K562 (cell line): ENCODE measurements around the gene PTPRG. TPM values are rescaled to one million over a fixed set of nuclear protein-coding genes. Genes with fewer than 3 reads are reported as not detected.

ENCODE experiments used
- ATAC-seq: fragments of 200-7000 bp; cut with Tn5 transposase; 3 replicates; pipeline ENCODE4 v1.9.1; 2020; ENCODE audit warnings: moderate library complexity
- BruUV-seq: library from RNA; stranded (reverse); fragments of 400-500 nt; replicated peaks from 2 replicates; lab custom pipeline; 2021; lab: Mats Ljungman, UMichigan
- CTCF ChIA-PET: fragments of 300-600 bp; formaldehyde crosslinking; extraction: SDS; loops from one replicate; lab custom pipeline; 2021; ENCODE audit warnings: low intra/inter-chr PET ratio; lab: Yijun Ruan, JAX
- POLR2A ChIA-PET: fragments of 300-600, 350-650 bp; sonication (Branson Sonifier 250); formaldehyde crosslinking; extraction: SDS; loops from one replicate; lab custom pipeline; 2021; ENCODE audit warnings: antibody characterized with exemption, inconsistent platforms; lab: Yijun Ruan, JAX
- DNase-seq, 4 experiments: peaks; one replicate each; pipeline versions ENCODE4 v3.0.0 to v3.0.0-alpha.2; 2011 to 2018; ENCODE audit warnings: low spot score in 3 of 4, mixed read lengths in 3 of 4; ENCODE audit errors: extremely low read depth in 1 of 4
- FAIRE-seq: peaks from 2 replicates; lab custom pipeline; 2011; peaks lifted over from hg19 to GRCh38; lab: Jason Lieb, UNC
- H2AFZ ChIP-seq: 2 replicates; pipeline ENCODE4 v1.6.0; 2011; ENCODE audit warnings: low read depth, low read length, control low read depth, inconsistent platforms
- H3K27ac ChIP-seq: fragments of 200-600 bp; 3 replicates; pipeline ENCODE4 v1.8.0; 2011; ENCODE audit warnings: low read depth, mild to moderate bottlenecking, control low read depth, inconsistent platforms, low read length, moderate library complexity, mixed read lengths; ENCODE audit errors: extremely low read depth
- H3K27me3 ChIP-seq, 2 experiments: fragments of 300-600 bp in 1 of 2; 2 replicates in 1 of 2; 3 replicates in 1 of 2; pipeline versions ENCODE4 v1.6.0 to v1.8.0; 2011; ENCODE audit warnings: inconsistent platforms in 2 of 2, low read length in 2 of 2, mild to moderate bottlenecking in 1 of 2, mixed read lengths in 1 of 2, moderate library complexity in 1 of 2; ENCODE audit not compliant: control insufficient read depth in 2 of 2, insufficient read depth in 2 of 2
- H3K36me3 ChIP-seq: fragments of 300-600 bp; 3 replicates; pipeline ENCODE4 v1.8.0; 2011; ENCODE audit warnings: mild to moderate bottlenecking, low read length, inconsistent platforms; ENCODE audit not compliant: control insufficient read depth, insufficient read depth
- H3K4me1 ChIP-seq, 2 experiments: fragments of 200-600 bp in 1 of 2; replicated peaks in 1 of 2; 2 replicates in 1 of 2; 3 replicates in 1 of 2; pipeline versions ENCODE4 v1.5.1 to v1.8.0; 2011; ENCODE audit warnings: inconsistent platforms in 2 of 2, low read length in 2 of 2, mild to moderate bottlenecking in 1 of 2, mixed read lengths in 1 of 2, moderate library complexity in 1 of 2; ENCODE audit not compliant: control insufficient read depth in 2 of 2, insufficient read depth in 2 of 2
- H3K4me2 ChIP-seq: 2 replicates; pipeline ENCODE4 v1.6.1; 2011; ENCODE audit warnings: low read length, control low read depth, inconsistent platforms, mixed read lengths; ENCODE audit not compliant: insufficient read depth
- H3K4me3 ChIP-seq: fragments of 200-600 bp; sonication (generic), shearing (Covaris generic); 2 replicates; pipeline ENCODE4 v1.5.1; 2016; ENCODE audit warnings: control low read depth, inconsistent platforms
- H3K79me2 ChIP-seq: fragments of 200-600 bp; 3 replicates; pipeline ENCODE4 v1.8.0; 2011; ENCODE audit warnings: low read length, inconsistent platforms; ENCODE audit not compliant: control insufficient read depth, insufficient read depth
- H3K9ac ChIP-seq, 2 experiments: 2 replicates each; pipeline versions ENCODE4 v1.6.0 to v1.6.1; 2011; ENCODE audit warnings: low read depth in 2 of 2, low read length in 2 of 2, control low read depth in 1 of 2, inconsistent platforms in 1 of 2, mild to moderate bottlenecking in 1 of 2, mixed read lengths in 1 of 2; ENCODE audit not compliant: insufficient read depth in 1 of 2
- H3K9me1 ChIP-seq: one replicate; pipeline ENCODE4 v1.6.0; 2011; ENCODE audit warnings: inconsistent platforms, mild to moderate bottlenecking, low read length, moderate library complexity; ENCODE audit not compliant: control insufficient read depth, insufficient read depth
- H3K9me3 ChIP-seq: replicated peaks from 2 replicates; pipeline ENCODE4 v1.5.1; 2011; ENCODE audit warnings: low read depth, low read length, inconsistent platforms; ENCODE audit not compliant: control insufficient read depth, insufficient read depth
- H4K20me1 ChIP-seq: replicated peaks from 2 replicates; pipeline ENCODE4 v1.6.1; 2011; ENCODE audit warnings: low read length, inconsistent platforms, mixed read lengths; ENCODE audit not compliant: control insufficient read depth, insufficient read depth
- ATF1 ChIP-seq, 2 experiments: fragments of 450-650 bp in 1 of 2; IDR thresholded peaks; 2 replicates each; pipeline ENCODE4 v1.6.1; 2016; ENCODE audit warnings: missing compliant biosample characterization in 1 of 2, missing genetic modification characterization in 1 of 2
- FOS ChIP-seq: IDR thresholded peaks from 3 replicates; pipeline ENCODE4 v1.6.1; 2011; ENCODE audit not compliant: insufficient read length; ENCODE audit errors: extremely low read depth
- GABPB2 ChIP-seq: fragments of 250-450 bp; sonication (Bioruptor Pico); conservative IDR thresholded peaks from 2 replicates; pipeline ENCODE4 v1.5.1; 2021; ENCODE audit warnings: mild to moderate bottlenecking
- HDGF ChIP-seq: fragments of 450-650 bp; IDR thresholded peaks from 2 replicates; pipeline ENCODE4 v1.6.1; 2016
- HEY1 ChIP-seq: fragments of 250-450 bp; sonication (Bioruptor Pico); IDR thresholded peaks from 2 replicates; pipeline ENCODE4 v1.5.0; 2020; ENCODE audit warnings: mild to moderate bottlenecking, moderate library complexity, borderline replicate concordance
- IRF2 ChIP-seq: sonication (generic); formaldehyde crosslinking; IDR thresholded peaks from 2 replicates; pipeline ENCODE4 v1.8.1; 2022; ENCODE audit warnings: mild to moderate bottlenecking, missing genetic modification reagents
- MCM3 ChIP-seq: fragments of 450-650 bp; IDR thresholded peaks from 2 replicates; pipeline ENCODE4 v1.6.1; 2016
- PHB ChIP-seq: fragments of 250-450 bp; sonication (Bioruptor Pico); IDR thresholded peaks from 2 replicates; pipeline ENCODE4 v1.5.0; 2021
- POLR2G ChIP-seq: fragments of 200-400 bp; formaldehyde crosslinking; IDR thresholded peaks from 2 replicates; pipeline ENCODE4 v1.6.1; 2017; ENCODE audit warnings: low read depth, mild to moderate bottlenecking, antibody characterized with exemption, low read length, moderate library complexity
- PURB ChIP-seq: sonication (generic); formaldehyde crosslinking; IDR thresholded peaks from 2 replicates; pipeline ENCODE4 v1.9.0; 2021; ENCODE audit warnings: low read depth, mild to moderate bottlenecking, missing genetic modification reagents
- RBM14 ChIP-seq: fragments of 200-400 bp; formaldehyde crosslinking; IDR thresholded peaks from 2 replicates; pipeline ENCODE4 v1.6.1; 2018; ENCODE audit warnings: low read depth, mild to moderate bottlenecking, low read length, moderate library complexity, borderline replicate concordance; ENCODE audit not compliant: insufficient read depth
- SMAD1 ChIP-seq: fragments of 150-350 bp; IDR thresholded peaks from 2 replicates; pipeline ENCODE4 v1.6.1; 2014; ENCODE audit warnings: low read length, low read depth; ENCODE audit not compliant: partially characterized antibody
- TCF3 ChIP-seq: sonication (generic); formaldehyde crosslinking; IDR thresholded peaks from 2 replicates; pipeline ENCODE4 v1.4.0; 2020; ENCODE audit warnings: mild to moderate bottlenecking, missing genetic modification reagents
- TEAD2 ChIP-seq: fragments of 450-650 bp; IDR thresholded peaks from 2 replicates; pipeline ENCODE4 v1.6.1; 2016; ENCODE audit warnings: missing genetic modification characterization, control low read depth, missing compliant biosample characterization
- TRIM28 ChIP-seq: fragments of 450-650 bp; IDR thresholded peaks from 2 replicates; pipeline ENCODE4 v1.6.1; 2017
- ZNF143 ChIP-seq: sonication (generic); formaldehyde crosslinking; IDR thresholded peaks from 2 replicates; pipeline ENCODE4 v1.9.0; 2022; ENCODE audit warnings: mild to moderate bottlenecking, missing genetic modification reagents
- ZNF347 ChIP-seq: fragments of 450-650 bp; formaldehyde crosslinking; IDR thresholded peaks from 2 replicates; pipeline ENCODE4 v1.4.0; 2020; ENCODE audit warnings: low read depth, mild to moderate bottlenecking, moderate library complexity
- ZNF41 ChIP-seq: fragments of 250-450 bp; sonication (Bioruptor Pico); conservative IDR thresholded peaks from 2 replicates; pipeline ENCODE4 v1.4.0; 2020; ENCODE audit warnings: mild to moderate bottlenecking
- ZNF780A ChIP-seq: fragments of 250-450 bp; sonication (Bioruptor Pico); IDR thresholded peaks from 2 replicates; pipeline ENCODE4 v1.5.0; 2021; ENCODE audit warnings: mild to moderate bottlenecking
- WGBS: fragments of 100-300 bp; shearing (Covaris generic); methylation state at CpG from one replicate; pipeline ENCODE4 v1.1.6; 2016; ENCODE audit warnings: low coverage, mixed read lengths; ENCODE audit not compliant: insufficient coverage; ENCODE audit errors: missing lambda C conversion rate; 5-methylcytosine and 5-hydroxymethylcytosine counted together
- in situ Hi-C: fragments of 300-500 bp; cut with MboI; formaldehyde crosslinking; loops from 4 replicates; pipeline ENCODE4 v1.15.0; 2018; ENCODE audit warnings: inconsistent platforms, mixed read lengths
- intact Hi-C: fragments of 100-400 bp; cut with micrococcal nuclease; formaldehyde crosslinking; loops from 2 replicates; pipeline ENCODE4 v1.14.2; 2022
- polyA plus RNA-seq, 8 experiments: library from polyadenylated mRNA; depleted of rRNA in 4 of 8; stranded (reverse) in 5 of 8; unstranded in 3 of 8; fragments of >200 nt; fragmentation: Nextera tagmentation in 2 of 8; fragmentation: Illumina TruSeq in 1 of 8; extraction: Ambion mirVana in 2 of 8; extraction: Trizol in 1 of 8; gene quantifications; 2 replicates each; pipeline versions ENCODE4 v1.2.1 to v1.2.3, GENCODE V29; 2011 to 2014; ENCODE audit warnings: inconsistent platforms in 1 of 8, missing spikeins in 1 of 8
- total RNA-seq, 7 experiments: library from RNA; depleted of rRNA in 6 of 7; stranded (reverse); fragments of >200 nt in 6 of 7; fragmentation: Illumina TruSeq in 2 of 7; extraction: Trizol in 2 of 7; gene quantifications; 2 replicates each; pipeline versions ENCODE4 v1.2.1 to v1.2.3, GENCODE V29; 2011 to 2021; ENCODE audit warnings: low replicate concordance in 1 of 7
- TF ChIP-seq, protein P1 (sequence below): sonication (generic); formaldehyde crosslinking; IDR thresholded peaks from 2 replicates; pipeline ENCODE4 v1.8.1; 2023; ENCODE audit warnings: mild to moderate bottlenecking, missing genetic modification reagents

Gene PTPRG
- total and polyA plus RNA-seq, 9 of the 15 experiments (the other 6 are each of a cell fraction or from before 2014, with no cell fraction given), result 0.16 TPM; not detected in 8

DNA sequence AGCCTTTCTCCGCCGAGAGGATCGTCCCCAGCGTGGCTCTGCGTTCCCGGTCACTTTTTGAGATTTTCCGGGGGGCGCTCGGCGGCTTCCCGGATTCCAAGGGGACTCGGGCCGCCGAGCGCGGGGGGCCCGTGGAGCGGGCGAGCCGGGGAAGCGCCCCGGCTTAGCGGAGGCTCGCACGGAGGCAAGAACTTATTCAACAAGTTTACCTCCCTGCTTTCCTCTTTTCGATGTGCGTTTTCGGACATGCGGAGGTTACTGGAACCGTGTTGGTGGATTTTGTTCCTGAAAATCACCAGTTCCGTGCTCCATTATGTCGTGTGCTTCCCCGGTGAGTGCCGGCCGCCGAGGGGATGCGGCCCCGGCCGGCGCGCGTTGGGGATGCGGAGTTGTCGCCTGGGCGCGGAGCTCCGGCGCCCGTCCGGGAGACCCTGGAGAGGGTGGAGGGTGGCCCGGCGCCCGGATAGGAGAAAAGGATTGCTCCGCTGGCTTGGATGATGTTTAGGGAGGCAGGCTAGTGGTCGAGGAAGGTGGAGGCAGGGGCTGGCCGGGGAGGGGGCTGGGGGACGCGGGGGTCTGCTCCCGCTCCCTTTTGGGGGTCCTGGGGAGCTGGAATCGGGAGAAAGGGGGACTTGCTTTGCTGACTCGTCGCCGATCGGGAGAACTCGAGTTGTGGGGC lies 810 bp downstream of the PTPRG start (continued):
- TF ChIP-seq FOS (no peak), TRIM28 (no peak), ZNF780A (CRISPR knock-in tag) (no peak), GABPB2 (CRISPR knock-in tag) (no peak), PHB (CRISPR knock-in tag) (no peak), ZNF41 (CRISPR knock-in tag) (no peak), TCF3 (no peak)
- TF ChIP-seq, protein P1, sequence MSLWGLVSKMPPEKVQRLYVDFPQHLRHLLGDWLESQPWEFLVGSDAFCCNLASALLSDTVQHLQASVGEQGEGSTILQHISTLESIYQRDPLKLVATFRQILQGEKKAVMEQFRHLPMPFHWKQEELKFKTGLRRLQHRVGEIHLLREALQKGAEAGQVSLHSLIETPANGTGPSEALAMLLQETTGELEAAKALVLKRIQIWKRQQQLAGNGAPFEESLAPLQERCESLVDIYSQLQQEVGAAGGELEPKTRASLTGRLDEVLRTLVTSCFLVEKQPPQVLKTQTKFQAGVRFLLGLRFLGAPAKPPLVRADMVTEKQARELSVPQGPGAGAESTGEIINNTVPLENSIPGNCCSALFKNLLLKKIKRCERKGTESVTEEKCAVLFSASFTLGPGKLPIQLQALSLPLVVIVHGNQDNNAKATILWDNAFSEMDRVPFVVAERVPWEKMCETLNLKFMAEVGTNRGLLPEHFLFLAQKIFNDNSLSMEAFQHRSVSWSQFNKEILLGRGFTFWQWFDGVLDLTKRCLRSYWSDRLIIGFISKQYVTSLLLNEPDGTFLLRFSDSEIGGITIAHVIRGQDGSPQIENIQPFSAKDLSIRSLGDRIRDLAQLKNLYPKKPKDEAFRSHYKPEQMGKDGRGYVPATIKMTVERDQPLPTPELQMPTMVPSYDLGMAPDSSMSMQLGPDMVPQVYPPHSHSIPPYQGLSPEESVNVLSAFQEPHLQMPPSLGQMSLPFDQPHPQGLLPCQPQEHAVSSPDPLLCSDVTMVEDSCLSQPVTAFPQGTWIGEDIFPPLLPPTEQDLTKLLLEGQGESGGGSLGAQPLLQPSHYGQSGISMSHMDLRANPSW (CRISPR knock-in tag), result no peak

GRCh38 chr3:61562721-61563312 lies 1.4 kb downstream of the PTPRG start:
- no peak overlapping the region for H3K4me3 ChIP-seq
- in situ Hi-C loops, result no loop called here
- no peak for ATAC-seq
- 0 out of 5 replicates have a peak, but pooled peaks cover 0 to 4% of the 10 kb centered on the region in 2 experiments for H3K4me1 ChIP-seq
- no peaks in the 10 kb centered on the region for H3K9me3 ChIP-seq
- DNase-seq, result no peak
- BruUV-seq, result no TSS peak
- H3K27ac ChIP-seq, result no peak overlapping the region
- no peaks in the 10 kb centered on the region for H3K36me3 ChIP-seq
- H3K9ac ChIP-seq, result no peak overlapping the region
- WGBS, result 10% methylated on average over 6 of the region's 44 CpGs
- 0 out of 5 replicates have a peak, but pooled peaks cover 0 to 5% of the 10 kb centered on the region in 2 experiments for H3K27me3 ChIP-seq
- FAIRE-seq, result no peak
- no peaks in the 10 kb centered on the region for H3K9me1 ChIP-seq
- no peaks in the 10 kb centered on the region for H4K20me1 ChIP-seq
- CTCF ChIA-PET, result no interaction called here
- intact Hi-C loops, result no loop called here
- H2AFZ ChIP-seq, result no peak overlapping the region
- no peaks in the 10 kb centered on the region for H3K79me2 ChIP-seq
- POLR2A ChIA-PET, result no interaction called here
- H3K4me2 ChIP-seq, result no peak overlapping the region
- TF ChIP-seq SMAD1 (no peak), PURB (CRISPR knock-in tag) (no peak), ZNF143 (CRISPR knock-in tag) (no peak), HEY1 (no peak), MCM3 (no peak), RBM14 (no peak), IRF2 (no peak), ATF1 (CRISPR knock-in tag; IDR thresholded peaks at IDR 0.05) (no peak), ATF1 (tag; IDR thresholded peaks at IDR 0.05) (no peak), HDGF (no peak), TEAD2 (tag) (no peak), ZNF347 (CRISPR knock-in tag) (no peak), POLR2G (no peak), GABPB2 (CRISPR knock-in tag) (no peak)
